ENCODE data around the gene GABRB1.

Gene GABRB1

GRCh38 chr4:47270201-47270888, 239.0 kb downstream of the GABRB1 start:
- ChIA-PET POLR2A (no interaction called here), CTCF (no interaction called here)
- Histone ChIP-seq H3K4me3 (ENCODE audit: low read depth, low read length) (no peak overlapping the region), H3K36me3 (ENCODE audit: control insufficient read depth in 2 of 2, insufficient read depth in 1 of 2, low read length in 2 of 2) (no peaks in the 10 kb centered on the region), H3K4me1 (ENCODE audit: control insufficient read depth, insufficient read depth, low read length) (no peaks in the 10 kb centered on the region), H3K9me3 (ENCODE audit: control insufficient read depth, insufficient read depth, low read depth, low read length) (no peaks in the 10 kb centered on the region), H3K27ac (ENCODE audit: extremely low read depth, low read depth, low read length) (no peak overlapping the region)
- TF ChIP-seq ZBTB1 (tag by site-specific recombination; IDR thresholded peaks at IDR 0.05) (no peak), ZNF157 (tag by site-specific recombination; IDR thresholded peaks at IDR 0.05) (no peak), HOXD13 (CRISPR knock-in tag; IDR thresholded peaks at IDR 0.05; ENCODE audit: borderline replicate concordance) (no peak), KLF1 (tag by site-specific recombination; IDR thresholded peaks at IDR 0.05) (no peak), ZNF174 (tag by site-specific recombination; IDR thresholded peaks at IDR 0.05) (no peak)

GRCh38 chr4:47271291-47271690, 239.9 kb downstream of the GABRB1 start:
- H3K36me3 ChIP-seq (ENCODE audit: control insufficient read depth in 2 of 2, insufficient read depth in 1 of 2, low read length in 2 of 2) = no peaks in the 10 kb centered on the region
- POLR2A ChIA-PET = no interaction called here
- H3K9me3 ChIP-seq (ENCODE audit: control insufficient read depth, insufficient read depth, low read depth, low read length) = no peaks in the 10 kb centered on the region
- CTCF ChIA-PET = interaction anchor here (0.7 kb wide), 1 partner anchor 97 kb away, joined by 4 read pairs; no protein-coding TSS in a partner anchor
- no peak overlapping the region for H3K4me3 ChIP-seq (ENCODE audit: low read depth, low read length)
- no peak overlapping the region for H3K27ac ChIP-seq (ENCODE audit: extremely low read depth, low read depth, low read length)
- TF ChIP-seq ZNF785 (tag by site-specific recombination; IDR thresholded peaks at IDR 0.05) (no peak), RBAK (tag by site-specific recombination; IDR thresholded peaks at IDR 0.05) (no peak), KLF17 (tag by site-specific recombination; IDR thresholded peaks at IDR 0.05) (no peak), MYNN (tag by site-specific recombination; IDR thresholded peaks at IDR 0.05; ENCODE audit: borderline replicate concordance) (no peak), ZNF211 (tag by site-specific recombination; IDR thresholded peaks at IDR 0.05; ENCODE audit: low read depth) (no peak), BCL6B (tag by site-specific recombination; IDR thresholded peaks at IDR 0.05) (no peak), FEZF1 (tag by site-specific recombination; IDR thresholded peaks at IDR 0.05) (no peak), ZNF324 (tag by site-specific recombination; IDR thresholded peaks at IDR 0.05) (no peak), ZNF112 (tag by site-specific recombination; IDR thresholded peaks at IDR 0.05) (no peak), ATF2 (tag by site-specific recombination; IDR thresholded peaks at IDR 0.05; ENCODE audit: low read depth) (no peak), SALL2 (tag by site-specific recombination; IDR thresholded peaks at IDR 0.05; ENCODE audit: borderline replicate concordance) (no peak), SCRT2 (tag by site-specific recombination; IDR thresholded peaks at IDR 0.05) (no peak), ZNF792 (tag by site-specific recombination; IDR thresholded peaks at IDR 0.05) (no peak), ZNF416 (tag by site-specific recombination; IDR thresholded peaks at IDR 0.05) (no peak)
- TF ChIP-seq, protein P1, sequence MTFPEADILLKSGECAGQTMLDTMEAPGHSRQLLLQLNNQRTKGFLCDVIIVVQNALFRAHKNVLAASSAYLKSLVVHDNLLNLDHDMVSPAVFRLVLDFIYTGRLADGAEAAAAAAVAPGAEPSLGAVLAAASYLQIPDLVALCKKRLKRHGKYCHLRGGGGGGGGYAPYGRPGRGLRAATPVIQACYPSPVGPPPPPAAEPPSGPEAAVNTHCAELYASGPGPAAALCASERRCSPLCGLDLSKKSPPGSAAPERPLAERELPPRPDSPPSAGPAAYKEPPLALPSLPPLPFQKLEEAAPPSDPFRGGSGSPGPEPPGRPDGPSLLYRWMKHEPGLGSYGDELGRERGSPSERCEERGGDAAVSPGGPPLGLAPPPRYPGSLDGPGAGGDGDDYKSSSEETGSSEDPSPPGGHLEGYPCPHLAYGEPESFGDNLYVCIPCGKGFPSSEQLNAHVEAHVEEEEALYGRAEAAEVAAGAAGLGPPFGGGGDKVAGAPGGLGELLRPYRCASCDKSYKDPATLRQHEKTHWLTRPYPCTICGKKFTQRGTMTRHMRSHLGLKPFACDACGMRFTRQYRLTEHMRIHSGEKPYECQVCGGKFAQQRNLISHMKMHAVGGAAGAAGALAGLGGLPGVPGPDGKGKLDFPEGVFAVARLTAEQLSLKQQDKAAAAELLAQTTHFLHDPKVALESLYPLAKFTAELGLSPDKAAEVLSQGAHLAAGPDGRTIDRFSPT (tag by site-specific recombination; IDR thresholded peaks at IDR 0.05) = no peak
- TF ChIP-seq, protein P2, sequence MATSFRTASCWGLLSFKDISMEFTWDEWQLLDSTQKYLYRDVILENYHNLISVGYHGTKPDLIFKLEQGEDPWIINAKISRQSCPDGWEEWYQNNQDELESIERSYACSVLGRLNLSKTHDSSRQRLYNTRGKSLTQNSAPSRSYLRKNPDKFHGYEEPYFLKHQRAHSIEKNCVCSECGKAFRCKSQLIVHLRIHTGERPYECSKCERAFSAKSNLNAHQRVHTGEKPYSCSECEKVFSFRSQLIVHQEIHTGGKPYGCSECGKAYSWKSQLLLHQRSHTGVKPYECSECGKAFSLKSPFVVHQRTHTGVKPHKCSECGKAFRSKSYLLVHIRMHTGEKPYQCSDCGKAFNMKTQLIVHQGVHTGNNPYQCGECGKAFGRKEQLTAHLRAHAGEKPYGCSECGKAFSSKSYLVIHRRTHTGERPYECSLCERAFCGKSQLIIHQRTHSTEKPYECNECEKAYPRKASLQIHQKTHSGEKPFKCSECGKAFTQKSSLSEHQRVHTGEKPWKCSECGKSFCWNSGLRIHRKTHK (tag by site-specific recombination; IDR thresholded peaks at IDR 0.05) = no peak
- no peaks in the 10 kb centered on the region for H3K4me1 ChIP-seq (ENCODE audit: control insufficient read depth, insufficient read depth, low read length)
